A549 (cell line): ENCODE measurements around the gene RBFOX1. TPM values are rescaled to one million over a fixed set of nuclear protein-coding genes. Genes with fewer than 3 reads are reported as not detected.

Source experiments
- ATAC-seq, 2 experiments: fragments of 200-7000 bp in 1 of 2; fragments of >200 bp in 1 of 2; cut with Nextera tagmentation in 1 of 2; cut with Tn5 transposase in 1 of 2; 3 replicates each; pipeline versions ENCODE4 v1.8.0 to v1.9.1; 2018 to 2020; ENCODE audit warnings: mild to moderate bottlenecking in 1 of 2, moderate library complexity in 1 of 2
- CTCF ChIA-PET: fragments of 300-600 bp; sonication (Branson Sonifier 250); formaldehyde crosslinking; extraction: SDS; loops from one replicate; lab custom pipeline; 2021; ENCODE audit warnings: antibody characterized with exemption, inconsistent platforms; lab: Yijun Ruan, JAX
- POLR2A ChIA-PET: fragments of 350-600 bp; formaldehyde crosslinking; extraction: SDS; loops from one replicate; lab custom pipeline; 2021; ENCODE audit warnings: antibody characterized with exemption, inconsistent platforms; lab: Yijun Ruan, JAX
- DNase-seq, 2 experiments: peaks; one replicate each; pipeline versions ENCODE4 v3.0.0 to v3.0.0-alpha.2; 2011 to 2016; ENCODE audit warnings: low read depth in 1 of 2, low spot score in 1 of 2
- FAIRE-seq: peaks from 2 replicates; lab custom pipeline; 2011; peaks lifted over from hg19 to GRCh38; lab: Jason Lieb, UNC
- H3K27ac ChIP-seq, 2 experiments: fragments of >200 bp; sonication (Bioruptor Twin); formaldehyde crosslinking; 3 replicates each; pipeline ENCODE4 v1.5.1; 2016 to 2017
- H3K4me1 ChIP-seq: fragments of >200 bp; sonication (Bioruptor Twin); formaldehyde crosslinking; 3 replicates; pipeline ENCODE4 v1.6.1; 2016
- H3K4me2 ChIP-seq: fragments of >200 bp; sonication (Bioruptor Twin); formaldehyde crosslinking; 3 replicates; pipeline ENCODE4 v1.6.1; 2016
- H3K4me3 ChIP-seq: fragments of >200 bp; sonication (Bioruptor Twin); formaldehyde crosslinking; 3 replicates; pipeline ENCODE4 v1.5.1; 2016
- H3K9me3 ChIP-seq: fragments of >200 bp; sonication (Bioruptor Twin); formaldehyde crosslinking; 3 replicates; pipeline ENCODE4 v1.6.1; 2016
- BHLHE40 ChIP-seq: IDR thresholded peaks from 2 replicates; pipeline ENCODE4 v1.6.1; 2012; ENCODE audit warnings: low read depth, low read length, inconsistent platforms
- CBX2 ChIP-seq: fragments of 200-600 bp; sonication (generic); IDR thresholded peaks from 2 replicates; pipeline ENCODE4 v1.6.1; 2016; ENCODE audit warnings: low read depth, mild to moderate bottlenecking, borderline replicate concordance
- CBX8 ChIP-seq: fragments of 200-600 bp; sonication (generic); IDR thresholded peaks from 2 replicates; pipeline ENCODE4 v1.6.1; 2016
- CHD2 ChIP-seq: fragments of 150-350 bp; IDR thresholded peaks from 2 replicates; pipeline ENCODE4 v1.6.1; 2014; ENCODE audit warnings: low read length; ENCODE audit not compliant: partially characterized antibody
- CHD4 ChIP-seq: fragments of 200-600 bp; sonication (generic); IDR thresholded peaks from 2 replicates; pipeline ENCODE4 v1.6.1; 2016; ENCODE audit warnings: antibody characterized with exemption, mild to moderate bottlenecking, borderline replicate concordance
- EHMT2 ChIP-seq: fragments of 200-600 bp; sonication (generic); IDR thresholded peaks from 2 replicates; pipeline ENCODE4 v1.6.1; 2016; ENCODE audit warnings: antibody characterized with exemption, low read depth, mild to moderate bottlenecking, moderate library complexity
- ESRRA ChIP-seq: fragments of 150-350 bp; IDR thresholded peaks from 2 replicates; pipeline ENCODE4 v1.6.1; 2014; ENCODE audit warnings: mild to moderate bottlenecking, low read length, borderline replicate concordance
- FOSB ChIP-seq: fragments of 250-450 bp; sonication (Bioruptor Pico); IDR thresholded peaks from 2 replicates; pipeline ENCODE4 v1.5.0; 2020; ENCODE audit warnings: mild to moderate bottlenecking, moderate library complexity
- FOXS1 ChIP-seq: fragments of 250-450 bp; sonication (Bioruptor Pico); IDR thresholded peaks from 2 replicates; pipeline ENCODE4 v1.5.0; 2020; ENCODE audit warnings: mild to moderate bottlenecking, moderate library complexity
- GATA3 ChIP-seq: IDR thresholded peaks from 2 replicates; pipeline ENCODE4 v1.6.1; 2012; ENCODE audit warnings: borderline replicate concordance
- HOXA7 ChIP-seq: fragments of 250-450 bp; sonication (Bioruptor Pico); IDR thresholded peaks from 2 replicates; pipeline ENCODE4 v1.5.0; 2020; ENCODE audit warnings: mild to moderate bottlenecking, moderate library complexity
- HOXB13 ChIP-seq: fragments of 250-450 bp; sonication (Bioruptor Pico); IDR thresholded peaks from 2 replicates; pipeline ENCODE4 v1.5.0; 2020; ENCODE audit warnings: low read depth, mild to moderate bottlenecking, moderate library complexity
- HOXB5 ChIP-seq: fragments of 250-450 bp; sonication (Bioruptor Pico); IDR thresholded peaks from 2 replicates; pipeline ENCODE4 v1.5.0; 2020; ENCODE audit warnings: mild to moderate bottlenecking, moderate library complexity
- KDM1A ChIP-seq: fragments of 200-600 bp; sonication (generic); IDR thresholded peaks from 2 replicates; pipeline ENCODE4 v1.6.1; 2016; ENCODE audit warnings: low read depth, mild to moderate bottlenecking
- MAZ ChIP-seq: fragments of 150-350 bp; IDR thresholded peaks from 2 replicates; pipeline ENCODE4 v1.6.1; 2014; ENCODE audit warnings: antibody characterized with exemption, low read depth, low read length, borderline replicate concordance
- MYC ChIP-seq: IDR thresholded peaks from 2 replicates; pipeline ENCODE4 v1.6.1; 2012; ENCODE audit warnings: mild to moderate bottlenecking, inconsistent platforms, low read length, improper control_type of control experiment, borderline replicate concordance
- NR3C1 ChIP-seq: fragments of >200 bp; sonication (Bioruptor Twin); formaldehyde crosslinking; IDR thresholded peaks from 3 replicates; pipeline ENCODE4 v1.6.1; 2017
- PHF8 ChIP-seq: fragments of 200-600 bp; sonication (generic); IDR thresholded peaks from 2 replicates; pipeline ENCODE4 v1.6.1; 2016; ENCODE audit warnings: low read depth, mild to moderate bottlenecking, antibody characterized with exemption, moderate library complexity, borderline replicate concordance
- RNF2 ChIP-seq: fragments of 200-600 bp; sonication (generic); IDR thresholded peaks from 2 replicates; pipeline ENCODE4 v1.6.1; 2016; ENCODE audit warnings: low read depth, mild to moderate bottlenecking, antibody characterized with exemption, moderate library complexity, borderline replicate concordance
- SREBF2 ChIP-seq: fragments of 450-650 bp; IDR thresholded peaks from 2 replicates; pipeline ENCODE4 v1.6.1; 2014; ENCODE audit warnings: mild to moderate bottlenecking, moderate library complexity
- TFCP2L1 ChIP-seq: fragments of 250-450 bp; sonication (Bioruptor Pico); IDR thresholded peaks from 2 replicates; pipeline ENCODE4 v1.5.0; 2021; ENCODE audit warnings: mild to moderate bottlenecking
- ZFP36 ChIP-seq: fragments of 450-650 bp; IDR thresholded peaks from 2 replicates; pipeline ENCODE4 v1.6.1; 2014; ENCODE audit warnings: borderline replicate concordance; ENCODE audit not compliant: partially characterized antibody
- ZSCAN20 ChIP-seq: fragments of 250-450 bp; sonication (Bioruptor Pico); IDR thresholded peaks from 2 replicates; pipeline ENCODE4 v1.8.0; 2022; ENCODE audit warnings: mild to moderate bottlenecking, moderate library complexity
- WGBS: methylation state at CpG from one replicate; pipeline ENCODE4 v1.1.6; 2017; ENCODE audit errors: missing lambda C conversion rate; 5-methylcytosine and 5-hydroxymethylcytosine counted together
- polyA plus RNA-seq, 4 experiments: library from polyadenylated mRNA; depleted of rRNA in 3 of 4; stranded (reverse); fragments of >200 nt; fragmentation: RNase III in 1 of 4; extraction: RNeasy Plus Mini Kit Qiagen cat#74134 plus additional on column Dnase treatment in 1 of 4; gene quantifications; 2 replicates in 3 of 4; 3 replicates in 1 of 4; pipeline ENCODE4 v1.2.3, GENCODE V29; 2011 to 2017
- TF ChIP-seq, protein P1 (sequence below): fragments of >200 bp; sonication (Bioruptor Twin); formaldehyde crosslinking; IDR thresholded peaks from 3 replicates; pipeline ENCODE4 v1.6.1; 2016
- TF ChIP-seq, protein P2 (sequence below): fragments of 250-450 bp; sonication (Bioruptor Pico); IDR thresholded peaks from 2 replicates; pipeline ENCODE4 v1.5.0; 2020; ENCODE audit warnings: low read depth, mild to moderate bottlenecking, moderate library complexity
- TF ChIP-seq, protein P3 (sequence below): IDR thresholded peaks from 2 replicates; pipeline ENCODE4 v1.6.1; 2012
- TF ChIP-seq, protein P4 (sequence below): IDR thresholded peaks from 2 replicates; pipeline ENCODE4 v1.6.1; 2012; ENCODE audit warnings: low read depth, borderline replicate concordance
- TF ChIP-seq, protein P5 (sequence below): fragments of >200 bp; sonication (Bioruptor Twin); formaldehyde crosslinking; IDR thresholded peaks from 2 replicates; pipeline ENCODE4 v1.6.1; 2016
- TF ChIP-seq, protein P6 (sequence below): fragments of 200-600 bp; sonication (generic); IDR thresholded peaks from 2 replicates; pipeline ENCODE4 v1.6.1; 2016; ENCODE audit warnings: antibody characterized with exemption, mild to moderate bottlenecking, moderate library complexity

RBFOX1 gene
- polyA plus RNA-seq, 2 of the 4 experiments (the other 2 are of a cell fraction): not detected

DNA sequence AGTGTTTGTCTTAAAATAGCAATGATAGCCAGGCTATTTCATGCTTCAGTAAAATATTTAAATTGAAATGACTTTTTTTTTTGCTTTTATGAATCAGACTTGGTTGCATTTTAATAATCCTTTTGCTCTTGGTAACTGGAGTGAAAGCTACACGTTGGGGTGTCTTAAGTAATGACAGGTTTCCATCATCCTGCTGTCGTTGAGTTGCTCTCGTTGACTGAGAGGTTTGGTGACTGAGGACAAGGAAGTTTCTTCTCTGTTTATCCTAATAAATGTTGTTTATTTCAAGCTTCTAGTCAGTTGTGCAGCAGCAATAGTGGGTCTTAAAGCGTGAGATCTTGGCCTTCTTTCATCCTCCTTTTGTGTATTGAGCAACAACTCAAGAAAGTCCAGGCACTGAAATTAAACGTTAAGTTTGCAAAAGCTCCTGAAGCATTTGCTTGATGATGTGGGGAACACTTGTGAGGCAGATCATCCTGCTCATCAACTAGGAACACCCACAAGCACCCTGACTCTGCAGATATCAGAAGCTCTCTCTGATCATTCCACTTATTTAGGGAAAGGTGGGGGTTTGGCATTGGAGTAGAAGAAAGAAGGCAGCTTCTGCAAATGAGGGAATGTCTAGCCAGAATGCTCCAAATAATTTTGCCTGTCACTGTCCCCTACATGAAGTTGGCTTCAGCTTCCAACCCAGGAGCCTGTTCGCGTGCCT is 179.1 kb downstream of the RBFOX1 start:
- FAIRE-seq (no peak), DNase-seq (no peak), ATAC-seq (no peak)
- no peaks in the 10 kb centered on the region for H3K4me1 ChIP-seq
- no peaks in the 10 kb centered on the region for H3K9me3 ChIP-seq
- under 1% methylated on average over 7 of the region's 7 CpGs for WGBS
- ChIA-PET POLR2A (no interaction called here), CTCF (no interaction called here)
- H3K27ac ChIP-seq: no peak overlapping the region
- H3K4me3 ChIP-seq: no peak overlapping the region
- TF ChIP-seq MAZ (no peak), HOXB5 (no peak), ZSCAN20 (CRISPR knock-in tag) (no peak), FOXS1 (CRISPR knock-in tag) (no peak), TFCP2L1 (no peak), CBX8 (no peak), PHF8 (no peak), HOXB13 (CRISPR knock-in tag) (no peak), EHMT2 (no peak), KDM1A (no peak), SREBF2 (no peak), RNF2 (no peak), BHLHE40 (no peak)
- TF ChIP-seq, protein P1, sequence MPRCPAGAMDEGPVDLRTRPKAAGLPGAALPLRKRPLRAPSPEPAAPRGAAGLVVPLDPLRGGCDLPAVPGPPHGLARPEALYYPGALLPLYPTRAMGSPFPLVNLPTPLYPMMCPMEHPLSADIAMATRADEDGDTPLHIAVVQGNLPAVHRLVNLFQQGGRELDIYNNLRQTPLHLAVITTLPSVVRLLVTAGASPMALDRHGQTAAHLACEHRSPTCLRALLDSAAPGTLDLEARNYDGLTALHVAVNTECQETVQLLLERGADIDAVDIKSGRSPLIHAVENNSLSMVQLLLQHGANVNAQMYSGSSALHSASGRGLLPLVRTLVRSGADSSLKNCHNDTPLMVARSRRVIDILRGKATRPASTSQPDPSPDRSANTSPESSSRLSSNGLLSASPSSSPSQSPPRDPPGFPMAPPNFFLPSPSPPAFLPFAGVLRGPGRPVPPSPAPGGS: no peak
- TF ChIP-seq, protein P2, sequence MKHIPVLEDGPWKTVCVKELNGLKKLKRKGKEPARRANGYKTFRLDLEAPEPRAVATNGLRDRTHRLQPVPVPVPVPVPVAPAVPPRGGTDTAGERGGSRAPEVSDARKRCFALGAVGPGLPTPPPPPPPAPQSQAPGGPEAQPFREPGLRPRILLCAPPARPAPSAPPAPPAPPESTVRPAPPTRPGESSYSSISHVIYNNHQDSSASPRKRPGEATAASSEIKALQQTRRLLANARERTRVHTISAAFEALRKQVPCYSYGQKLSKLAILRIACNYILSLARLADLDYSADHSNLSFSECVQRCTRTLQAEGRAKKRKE (CRISPR knock-in tag): no peak
- TF ChIP-seq, protein P3, sequence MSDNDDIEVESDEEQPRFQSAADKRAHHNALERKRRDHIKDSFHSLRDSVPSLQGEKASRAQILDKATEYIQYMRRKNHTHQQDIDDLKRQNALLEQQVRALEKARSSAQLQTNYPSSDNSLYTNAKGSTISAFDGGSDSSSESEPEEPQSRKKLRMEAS: no peak
- TF ChIP-seq, all 56 proteins: peak for 0
- no peak overlapping the region for H3K4me2 ChIP-seq

DNA sequence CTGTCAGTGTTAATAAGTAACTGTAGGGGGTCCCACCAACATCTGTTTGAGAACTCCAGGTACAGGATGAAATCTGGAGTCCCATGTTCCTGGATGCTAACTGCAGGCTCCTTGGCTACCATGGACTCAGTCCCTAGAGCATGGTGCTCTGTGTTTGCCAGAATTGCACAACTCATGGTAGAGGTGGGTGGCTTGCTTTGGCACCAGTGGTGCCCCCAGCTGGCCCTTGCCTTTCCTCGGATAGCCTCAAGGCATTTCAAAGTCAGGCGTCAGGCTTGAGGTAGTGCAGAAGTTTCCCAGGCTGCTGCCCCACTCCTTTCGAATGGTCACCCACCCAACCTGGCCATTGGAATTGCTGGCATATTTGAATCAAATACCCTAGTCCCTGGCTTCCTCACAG is 179.9 kb downstream of the RBFOX1 start:
- H3K4me3 ChIP-seq: no peak overlapping the region
- H3K4me1 ChIP-seq: no peaks in the 10 kb centered on the region
- no peak for FAIRE-seq
- ATAC-seq: no peak
- no peak overlapping the region for H3K4me2 ChIP-seq
- ChIA-PET POLR2A (no interaction called here), CTCF (no interaction called here)
- no peaks in the 10 kb centered on the region for H3K9me3 ChIP-seq
- H3K27ac ChIP-seq: no peak overlapping the region
- 19% methylated on average over 3 of the region's 3 CpGs for WGBS
- DNase-seq: no peak
- TF ChIP-seq GATA3 (no peak), MYC (no peak), CHD2 (no peak), ZFP36 (no peak), FOSB (CRISPR knock-in tag) (no peak), EHMT2 (no peak), CBX2 (no peak), ZSCAN20 (CRISPR knock-in tag) (no peak), RNF2 (no peak), ESRRA (no peak), HOXA7 (CRISPR knock-in tag) (no peak), NR3C1 (no peak), CHD4 (no peak)
- TF ChIP-seq, protein P4, sequence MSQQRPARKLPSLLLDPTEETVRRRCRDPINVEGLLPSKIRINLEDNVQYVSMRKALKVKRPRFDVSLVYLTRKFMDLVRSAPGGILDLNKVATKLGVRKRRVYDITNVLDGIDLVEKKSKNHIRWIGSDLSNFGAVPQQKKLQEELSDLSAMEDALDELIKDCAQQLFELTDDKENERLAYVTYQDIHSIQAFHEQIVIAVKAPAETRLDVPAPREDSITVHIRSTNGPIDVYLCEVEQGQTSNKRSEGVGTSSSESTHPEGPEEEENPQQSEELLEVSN: no peak
- TF ChIP-seq, protein P5, sequence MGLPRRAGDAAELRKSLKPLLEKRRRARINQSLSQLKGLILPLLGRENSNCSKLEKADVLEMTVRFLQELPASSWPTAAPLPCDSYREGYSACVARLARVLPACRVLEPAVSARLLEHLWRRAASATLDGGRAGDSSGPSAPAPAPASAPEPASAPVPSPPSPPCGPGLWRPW: no peak
- TF ChIP-seq, protein P1: no peak
- TF ChIP-seq, protein P3: no peak
- TF ChIP-seq, protein P6, sequence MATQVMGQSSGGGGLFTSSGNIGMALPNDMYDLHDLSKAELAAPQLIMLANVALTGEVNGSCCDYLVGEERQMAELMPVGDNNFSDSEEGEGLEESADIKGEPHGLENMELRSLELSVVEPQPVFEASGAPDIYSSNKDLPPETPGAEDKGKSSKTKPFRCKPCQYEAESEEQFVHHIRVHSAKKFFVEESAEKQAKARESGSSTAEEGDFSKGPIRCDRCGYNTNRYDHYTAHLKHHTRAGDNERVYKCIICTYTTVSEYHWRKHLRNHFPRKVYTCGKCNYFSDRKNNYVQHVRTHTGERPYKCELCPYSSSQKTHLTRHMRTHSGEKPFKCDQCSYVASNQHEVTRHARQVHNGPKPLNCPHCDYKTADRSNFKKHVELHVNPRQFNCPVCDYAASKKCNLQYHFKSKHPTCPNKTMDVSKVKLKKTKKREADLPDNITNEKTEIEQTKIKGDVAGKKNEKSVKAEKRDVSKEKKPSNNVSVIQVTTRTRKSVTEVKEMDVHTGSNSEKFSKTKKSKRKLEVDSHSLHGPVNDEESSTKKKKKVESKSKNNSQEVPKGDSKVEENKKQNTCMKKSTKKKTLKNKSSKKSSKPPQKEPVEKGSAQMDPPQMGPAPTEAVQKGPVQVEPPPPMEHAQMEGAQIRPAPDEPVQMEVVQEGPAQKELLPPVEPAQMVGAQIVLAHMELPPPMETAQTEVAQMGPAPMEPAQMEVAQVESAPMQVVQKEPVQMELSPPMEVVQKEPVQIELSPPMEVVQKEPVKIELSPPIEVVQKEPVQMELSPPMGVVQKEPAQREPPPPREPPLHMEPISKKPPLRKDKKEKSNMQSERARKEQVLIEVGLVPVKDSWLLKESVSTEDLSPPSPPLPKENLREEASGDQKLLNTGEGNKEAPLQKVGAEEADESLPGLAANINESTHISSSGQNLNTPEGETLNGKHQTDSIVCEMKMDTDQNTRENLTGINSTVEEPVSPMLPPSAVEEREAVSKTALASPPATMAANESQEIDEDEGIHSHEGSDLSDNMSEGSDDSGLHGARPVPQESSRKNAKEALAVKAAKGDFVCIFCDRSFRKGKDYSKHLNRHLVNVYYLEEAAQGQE: no peak
